ENCODE results near the gene GRIA4.

The GRIA4 gene

GRCh38 chr11:106011481-106011880 lies 401.6 kb downstream of the GRIA4 start:
- TF ChIP-seq FOXP2 (optimal IDR thresholded peaks at IDR 0.05; ENCODE audit: borderline replicate concordance, extremely low read depth, extremely low read length, insufficient read depth) (no peak), POLR2AphosphoS5 (IDR thresholded peaks at IDR 0.05; ENCODE audit: low read depth, low read length) (no peak), TAF1 (IDR thresholded peaks at IDR 0.05; ENCODE audit: borderline replicate concordance, insufficient read depth, low read length) (no peak), SIN3A (IDR thresholded peaks at IDR 0.05; ENCODE audit: borderline replicate concordance, insufficient read depth, low read length) (no peak)
- TF ChIP-seq, protein P1, sequence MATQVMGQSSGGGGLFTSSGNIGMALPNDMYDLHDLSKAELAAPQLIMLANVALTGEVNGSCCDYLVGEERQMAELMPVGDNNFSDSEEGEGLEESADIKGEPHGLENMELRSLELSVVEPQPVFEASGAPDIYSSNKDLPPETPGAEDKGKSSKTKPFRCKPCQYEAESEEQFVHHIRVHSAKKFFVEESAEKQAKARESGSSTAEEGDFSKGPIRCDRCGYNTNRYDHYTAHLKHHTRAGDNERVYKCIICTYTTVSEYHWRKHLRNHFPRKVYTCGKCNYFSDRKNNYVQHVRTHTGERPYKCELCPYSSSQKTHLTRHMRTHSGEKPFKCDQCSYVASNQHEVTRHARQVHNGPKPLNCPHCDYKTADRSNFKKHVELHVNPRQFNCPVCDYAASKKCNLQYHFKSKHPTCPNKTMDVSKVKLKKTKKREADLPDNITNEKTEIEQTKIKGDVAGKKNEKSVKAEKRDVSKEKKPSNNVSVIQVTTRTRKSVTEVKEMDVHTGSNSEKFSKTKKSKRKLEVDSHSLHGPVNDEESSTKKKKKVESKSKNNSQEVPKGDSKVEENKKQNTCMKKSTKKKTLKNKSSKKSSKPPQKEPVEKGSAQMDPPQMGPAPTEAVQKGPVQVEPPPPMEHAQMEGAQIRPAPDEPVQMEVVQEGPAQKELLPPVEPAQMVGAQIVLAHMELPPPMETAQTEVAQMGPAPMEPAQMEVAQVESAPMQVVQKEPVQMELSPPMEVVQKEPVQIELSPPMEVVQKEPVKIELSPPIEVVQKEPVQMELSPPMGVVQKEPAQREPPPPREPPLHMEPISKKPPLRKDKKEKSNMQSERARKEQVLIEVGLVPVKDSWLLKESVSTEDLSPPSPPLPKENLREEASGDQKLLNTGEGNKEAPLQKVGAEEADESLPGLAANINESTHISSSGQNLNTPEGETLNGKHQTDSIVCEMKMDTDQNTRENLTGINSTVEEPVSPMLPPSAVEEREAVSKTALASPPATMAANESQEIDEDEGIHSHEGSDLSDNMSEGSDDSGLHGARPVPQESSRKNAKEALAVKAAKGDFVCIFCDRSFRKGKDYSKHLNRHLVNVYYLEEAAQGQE (IDR thresholded peaks at IDR 0.05; ENCODE audit: insufficient read depth in 1 of 2, low read depth in 2 of 2, low read length in 2 of 2) = no peak

DNA sequence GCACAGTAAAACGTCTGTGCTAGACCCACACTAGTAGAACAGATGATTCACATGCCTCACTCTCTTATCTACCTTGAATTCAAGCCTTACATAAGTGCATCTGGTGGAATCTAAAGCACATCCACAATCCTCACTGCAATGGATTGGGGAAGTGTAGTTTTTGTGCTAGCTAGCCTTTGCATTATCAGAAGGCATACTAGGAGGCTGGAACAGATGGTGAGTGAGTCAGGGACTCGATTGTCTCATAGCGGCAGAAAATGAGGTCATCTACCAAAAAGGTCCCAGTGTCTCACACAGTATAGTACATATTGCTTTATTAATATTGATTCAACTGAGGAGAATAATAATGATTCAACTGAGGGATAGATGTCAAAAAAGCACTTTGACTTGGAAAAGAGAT lies 402.9 kb downstream of the GRIA4 start:
- TF ChIP-seq, protein P1 (IDR thresholded peaks at IDR 0.05; ENCODE audit: insufficient read depth in 1 of 2, low read depth in 2 of 2, low read length in 2 of 2) = no peak
- TF ChIP-seq POLR2AphosphoS5 (IDR thresholded peaks at IDR 0.05; ENCODE audit: low read depth, low read length) (no peak), SIN3A (IDR thresholded peaks at IDR 0.05; ENCODE audit: borderline replicate concordance, insufficient read depth, low read length) (no peak)

- TF ChIP-seq TAF1 (IDR thresholded peaks at IDR 0.05; ENCODE audit: borderline replicate concordance, insufficient read depth, low read length) (no peak), POLR2AphosphoS5 (IDR thresholded peaks at IDR 0.05; ENCODE audit: low read depth, low read length) (no peak), SIN3A (IDR thresholded peaks at IDR 0.05; ENCODE audit: borderline replicate concordance, insufficient read depth, low read length) (no peak), FOXP2 (optimal IDR thresholded peaks at IDR 0.05; ENCODE audit: borderline replicate concordance, extremely low read depth, extremely low read length, insufficient read depth) (no peak)
- TF ChIP-seq, protein P1 (IDR thresholded peaks at IDR 0.05; ENCODE audit: insufficient read depth in 1 of 2, low read depth in 2 of 2, low read length in 2 of 2) = no peak
These were observed 404.2 kb downstream of the GRIA4 start for GRCh38 chr11:106014035-106014434.

DNA sequence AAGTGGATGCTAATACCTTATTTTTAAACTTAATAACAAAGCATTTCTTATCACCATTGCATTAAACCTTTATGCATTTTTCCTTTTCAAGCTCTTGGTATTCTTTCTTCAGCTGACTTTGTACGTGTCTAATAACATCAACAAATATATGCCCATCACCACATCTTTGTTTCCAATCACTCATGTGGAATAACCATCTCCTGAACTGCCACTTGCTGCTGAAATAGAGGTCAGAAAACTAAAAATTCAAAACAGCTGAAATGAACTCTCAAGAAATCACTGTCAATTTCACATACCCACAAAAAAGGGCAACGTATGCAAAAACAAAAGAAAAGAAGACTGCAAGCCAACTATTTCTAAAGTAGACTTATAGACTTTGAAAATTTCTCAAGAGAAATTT lies 404.7 kb downstream of the GRIA4 start:
- TF ChIP-seq SIN3A (IDR thresholded peaks at IDR 0.05; ENCODE audit: borderline replicate concordance, insufficient read depth, low read length) (no peak), FOXP2 (optimal IDR thresholded peaks at IDR 0.05; ENCODE audit: borderline replicate concordance, extremely low read depth, extremely low read length, insufficient read depth) (no peak), TAF1 (IDR thresholded peaks at IDR 0.05; ENCODE audit: borderline replicate concordance, insufficient read depth, low read length) (no peak), POLR2AphosphoS5 (IDR thresholded peaks at IDR 0.05; ENCODE audit: low read depth, low read length) (no peak)
- TF ChIP-seq, protein P1 (IDR thresholded peaks at IDR 0.05; ENCODE audit: insufficient read depth in 1 of 2, low read depth in 2 of 2, low read length in 2 of 2) = no peak

DNA sequence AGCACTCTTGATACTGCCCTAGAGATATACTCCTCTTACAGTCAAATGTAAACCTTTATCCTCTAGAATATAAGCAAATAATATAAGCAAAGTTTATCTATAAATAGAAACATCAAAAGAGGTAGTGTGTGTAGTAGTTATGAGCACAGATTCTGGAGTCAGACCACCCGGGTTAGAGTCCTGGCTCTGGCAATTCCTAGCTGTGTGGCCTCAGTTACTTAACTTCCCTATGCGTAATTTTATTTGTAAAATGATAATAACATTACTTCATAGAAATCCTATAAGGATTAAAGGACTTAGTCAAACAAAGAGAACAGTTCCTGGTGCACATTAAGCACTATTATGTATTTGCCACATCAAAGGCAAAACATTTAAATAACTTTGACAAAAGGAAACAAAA lies 405.2 kb downstream of the GRIA4 start:
- no peak for TF ChIP-seq FOXP2 (optimal IDR thresholded peaks at IDR 0.05; ENCODE audit: borderline replicate concordance, extremely low read depth, extremely low read length, insufficient read depth)
- TF ChIP-seq SIN3A (IDR thresholded peaks at IDR 0.05; ENCODE audit: borderline replicate concordance, insufficient read depth, low read length) = no peak
- no peak for TF ChIP-seq POLR2AphosphoS5 (IDR thresholded peaks at IDR 0.05; ENCODE audit: low read depth, low read length)
- no peak for TF ChIP-seq TAF1 (IDR thresholded peaks at IDR 0.05; ENCODE audit: borderline replicate concordance, insufficient read depth, low read length)
- TF ChIP-seq, protein P1 (IDR thresholded peaks at IDR 0.05; ENCODE audit: insufficient read depth in 1 of 2, low read depth in 2 of 2, low read length in 2 of 2) = no peak

Data from PFSK-1 (cell line).